Activated naive CD8-positive, alpha-beta T cell (primary cell): ENCODE measurements around the gene NSG1.
A peak's percentile ranks its signal among the peaks of the same experiment; 100 is the strongest.

ENCODE experiments used
- H3K27ac Mint-ChIP-seq: one replicate; pipeline ENCODE4 v1.8.0; 2021; ENCODE audit warnings: mixed read lengths
- H3K27me3 Mint-ChIP-seq: one replicate; pipeline ENCODE4 v1.8.0; 2021; ENCODE audit warnings: mixed read lengths
- H3K36me3 Mint-ChIP-seq: one replicate; pipeline ENCODE4 v1.8.0; 2021; ENCODE audit warnings: mixed read lengths
- H3K4me1 Mint-ChIP-seq: one replicate; pipeline ENCODE4 v1.8.0; 2021; ENCODE audit warnings: low read depth, mixed read lengths
- H3K4me3 Mint-ChIP-seq: one replicate; pipeline ENCODE4 v1.8.0; 2021; ENCODE audit warnings: mild to moderate bottlenecking, mixed read lengths
- H3K9me3 Mint-ChIP-seq: one replicate; pipeline ENCODE4 v1.8.0; 2021; ENCODE audit warnings: low read depth, mixed read lengths

NSG1 gene

GRCh38 chr4:4425696-4426095 lies 38.8 kb downstream of the NSG1 start:
- H3K36me3 Mint-ChIP-seq = peaks cover 4% of the 10 kb centered on the region
- no peaks in the 10 kb centered on the region for H3K27me3 Mint-ChIP-seq
- no peak overlapping the region for H3K27ac Mint-ChIP-seq
- no peak overlapping the region for H3K4me3 Mint-ChIP-seq
- no peaks in the 10 kb centered on the region for H3K9me3 Mint-ChIP-seq
- H3K4me1 Mint-ChIP-seq = peaks cover 4% of the 10 kb centered on the region

GRCh38 chr4:4426511-4427120 lies 39.7 kb downstream of the NSG1 start:
- Mint-ChIP-seq H3K4me1 (peaks cover 7% of the 10 kb centered on the region), H3K36me3 (peaks cover 2% of the 10 kb centered on the region), H3K4me3 (no peak overlapping the region), H3K27me3 (no peaks in the 10 kb centered on the region), H3K9me3 (no peaks in the 10 kb centered on the region), H3K27ac (no peak overlapping the region)

GRCh38 chr4:4427121-4427870 lies 40.4 kb downstream of the NSG1 start:
- Mint-ChIP-seq H3K4me1 (peaks cover 7% of the 10 kb centered on the region), H3K4me3 (no peak overlapping the region), H3K9me3 (no peaks in the 10 kb centered on the region), H3K36me3 (peaks cover 2% of the 10 kb centered on the region), H3K27ac (no peak overlapping the region), H3K27me3 (no peaks in the 10 kb centered on the region)

- H3K27me3 Mint-ChIP-seq = no peaks in the 10 kb centered on the region
- no peaks in the 10 kb centered on the region for H3K9me3 Mint-ChIP-seq
- H3K36me3 Mint-ChIP-seq = peaks cover 2% of the 10 kb centered on the region
- H3K4me1 Mint-ChIP-seq = peaks cover 7% of the 10 kb centered on the region
- H3K27ac Mint-ChIP-seq = no peak overlapping the region
- no peak overlapping the region for H3K4me3 Mint-ChIP-seq
Observed at GRCh38 chr4:4427886-4428285, 41.0 kb downstream of the NSG1 start.

- H3K27ac Mint-ChIP-seq = no peak overlapping the region
- H3K9me3 Mint-ChIP-seq = no peaks in the 10 kb centered on the region
- H3K27me3 Mint-ChIP-seq = no peaks in the 10 kb centered on the region
- no peak overlapping the region for H3K4me3 Mint-ChIP-seq
- peaks cover 2% of the 10 kb centered on the region for H3K36me3 Mint-ChIP-seq
- peaks cover 7% of the 10 kb centered on the region for H3K4me1 Mint-ChIP-seq
Observed at GRCh38 chr4:4428966-4429875, 42.3 kb downstream of the NSG1 start.

GRCh38 chr4:4430492-4431195 lies 43.7 kb downstream of the NSG1 start:
- Mint-ChIP-seq H3K4me1 (peaks cover 7% of the 10 kb centered on the region), H3K36me3 (peaks cover 2% of the 10 kb centered on the region), H3K9me3 (no peaks in the 10 kb centered on the region), H3K27ac (peak overlapping the region; percentile 12), H3K27me3 (no peaks in the 10 kb centered on the region), H3K4me3 (no peak overlapping the region)

GRCh38 chr4:4432341-4433125 lies 45.6 kb downstream of the NSG1 start:
- H3K9me3 Mint-ChIP-seq = no peaks in the 10 kb centered on the region
- peaks cover 7% of the 10 kb centered on the region for H3K4me1 Mint-ChIP-seq
- H3K4me3 Mint-ChIP-seq = no peak overlapping the region
- H3K27ac Mint-ChIP-seq = no peak overlapping the region
- no peaks in the 10 kb centered on the region for H3K27me3 Mint-ChIP-seq
- peaks cover 5% of the 10 kb centered on the region for H3K36me3 Mint-ChIP-seq

- H3K4me3 Mint-ChIP-seq = no peak overlapping the region
- no peaks in the 10 kb centered on the region for H3K9me3 Mint-ChIP-seq
- peaks cover 8% of the 10 kb centered on the region for H3K36me3 Mint-ChIP-seq
- peaks cover 7% of the 10 kb centered on the region for H3K4me1 Mint-ChIP-seq
- no peaks in the 10 kb centered on the region for H3K27me3 Mint-ChIP-seq
- H3K27ac Mint-ChIP-seq = no peak overlapping the region
Observed at GRCh38 chr4:4433941-4434340, 47.0 kb downstream of the NSG1 start.

- Mint-ChIP-seq H3K9me3 (no peaks in the 10 kb centered on the region), H3K36me3 (peaks cover 5% of the 10 kb centered on the region), H3K27ac (no peak overlapping the region), H3K4me3 (no peak overlapping the region), H3K4me1 (no peaks in the 10 kb centered on the region), H3K27me3 (no peaks in the 10 kb centered on the region)
Observed at GRCh38 chr4:4436244-4436823, 49.4 kb downstream of the NSG1 start.

- peaks cover 5% of the 10 kb centered on the region for H3K36me3 Mint-ChIP-seq
- no peak overlapping the region for H3K27ac Mint-ChIP-seq
- H3K4me1 Mint-ChIP-seq = no peaks in the 10 kb centered on the region
Observed at GRCh38 chr4:4437798-4438470, 51.0 kb downstream of the NSG1 start.

GRCh38 chr4:4438891-4439290 lies 52.0 kb downstream of the NSG1 start:
- H3K36me3 Mint-ChIP-seq = peaks cover 5% of the 10 kb centered on the region
- no peaks in the 10 kb centered on the region for H3K4me1 Mint-ChIP-seq
- no peaks in the 10 kb centered on the region for H3K27me3 Mint-ChIP-seq
- no peaks in the 10 kb centered on the region for H3K9me3 Mint-ChIP-seq
- no peak overlapping the region for H3K4me3 Mint-ChIP-seq
- no peak overlapping the region for H3K27ac Mint-ChIP-seq

More at GRCh38 chr4:4437798-4438470, 51.0 kb downstream of the NSG1 start:
- Mint-ChIP-seq H3K4me3 (no peak overlapping the region), H3K9me3 (no peaks in the 10 kb centered on the region), H3K27me3 (no peaks in the 10 kb centered on the region)

GRCh38 chr4:4439782-4440181 lies 52.9 kb downstream of the NSG1 start:
- no peaks in the 10 kb centered on the region for H3K4me1 Mint-ChIP-seq
- H3K4me3 Mint-ChIP-seq = no peak overlapping the region
- no peak overlapping the region for H3K27ac Mint-ChIP-seq
- no peaks in the 10 kb centered on the region for H3K27me3 Mint-ChIP-seq
- peaks cover 6% of the 10 kb centered on the region for H3K36me3 Mint-ChIP-seq
- H3K9me3 Mint-ChIP-seq = no peaks in the 10 kb centered on the region

GRCh38 chr4:4440333-4441061 lies 53.6 kb downstream of the NSG1 start:
- H3K36me3 Mint-ChIP-seq = peaks cover 7% of the 10 kb centered on the region
- H3K27ac Mint-ChIP-seq = no peak overlapping the region

More at GRCh38 chr4:4440333-4441061, 53.6 kb downstream of the NSG1 start:
- no peaks in the 10 kb centered on the region for H3K27me3 Mint-ChIP-seq
- no peaks in the 10 kb centered on the region for H3K9me3 Mint-ChIP-seq
- H3K4me1 Mint-ChIP-seq = no peaks in the 10 kb centered on the region
- H3K4me3 Mint-ChIP-seq = no peak overlapping the region
